WTC11 (cell line): ENCODE measurements around the gene ARHGEF9. TPM values are rescaled to one million over a fixed set of nuclear protein-coding genes. Genes with fewer than 3 reads are reported as not detected.

Experiments used
- ATAC-seq: fragments of 200-7000 bp; cut with Tn5 transposase; 2 replicates; pipeline ENCODE4 v1.10.0; 2021; ENCODE audit warnings: mild to moderate bottlenecking, moderate library complexity
- CTCF ChIA-PET: fragments of 300-600 bp; sonication (Branson Sonifier 250); formaldehyde crosslinking; loops from one replicate; lab custom pipeline; 2021; ENCODE audit warnings: antibody characterized with exemption; lab: Charles Lee
- POLR2A ChIA-PET: fragments of 350-600 bp; sonication (Branson Sonifier 250); formaldehyde crosslinking; loops from one replicate; lab custom pipeline; 2021; ENCODE audit warnings: antibody characterized with exemption; lab: Charles Lee
- DNase-seq: peaks from one replicate; pipeline ENCODE4 v3.0.0; 2021; ENCODE audit warnings: low spot score
- H3K27ac Mint-ChIP-seq: 2 replicates; pipeline ENCODE4 v1.8.0; 2021; ENCODE audit warnings: mixed read lengths
- H3K27me3 Mint-ChIP-seq: 2 replicates; pipeline ENCODE4 v1.8.0; 2021; ENCODE audit warnings: low read depth, mild to moderate bottlenecking, moderate library complexity, mixed read lengths
- H3K36me3 Mint-ChIP-seq: 2 replicates; pipeline ENCODE4 v1.8.0; 2021; ENCODE audit warnings: mixed read lengths
- H3K4me1 Mint-ChIP-seq: 2 replicates; pipeline ENCODE4 v1.8.0; 2022; ENCODE audit warnings: mixed read lengths
- H3K4me3 Mint-ChIP-seq: 2 replicates; pipeline ENCODE4 v1.8.0; 2021; ENCODE audit warnings: mild to moderate bottlenecking, moderate library complexity, mixed read lengths
- H3K9me3 Mint-ChIP-seq: 2 replicates; pipeline ENCODE4 v1.8.0; 2021; ENCODE audit warnings: mixed read lengths
- ATF2 ChIP-seq: sonication (generic); formaldehyde crosslinking; IDR thresholded peaks from 2 replicates; pipeline ENCODE4 v1.8.1; 2022; ENCODE audit warnings: low read depth, missing genetic modification reagents, borderline replicate concordance
- CDX4 ChIP-seq: fragments of 250-450 bp; sonication (Bioruptor Pico); IDR thresholded peaks from 2 replicates; pipeline ENCODE4 v1.9.0; 2021; ENCODE audit warnings: moderate library complexity, mild to moderate bottlenecking, inconsistent platforms, borderline replicate concordance
- CREM ChIP-seq: sonication (generic); formaldehyde crosslinking; IDR thresholded peaks from 2 replicates; pipeline ENCODE4 v1.8.1; 2022; ENCODE audit warnings: mild to moderate bottlenecking, missing genetic modification reagents, moderate library complexity
- CTCF ChIP-seq: fragments of 200-600 bp; IDR thresholded peaks from 2 replicates; pipeline ENCODE4 v1.8.0; 2022; ENCODE audit warnings: antibody characterized with exemption
- E2F4 ChIP-seq: sonication (generic); formaldehyde crosslinking; IDR thresholded peaks from 2 replicates; pipeline ENCODE4 v1.8.1; 2022; ENCODE audit warnings: low read depth, mild to moderate bottlenecking, moderate library complexity, missing genetic modification reagents, borderline replicate concordance
- ERG ChIP-seq: fragments of 250-450 bp; sonication (Bioruptor Pico); IDR thresholded peaks from 2 replicates; pipeline ENCODE4 v1.8.0; 2021; ENCODE audit warnings: mild to moderate bottlenecking
- ESRRA ChIP-seq: sonication (generic); formaldehyde crosslinking; IDR thresholded peaks from 2 replicates; pipeline ENCODE4 v1.8.1; 2022; ENCODE audit warnings: mild to moderate bottlenecking, missing genetic modification reagents, borderline replicate concordance
- ETV6 ChIP-seq: sonication (generic); formaldehyde crosslinking; IDR thresholded peaks from 2 replicates; pipeline ENCODE4 v1.8.1; 2022; ENCODE audit warnings: mild to moderate bottlenecking, missing genetic modification reagents
- FOXJ3 ChIP-seq: sonication (generic); formaldehyde crosslinking; IDR thresholded peaks from 2 replicates; pipeline ENCODE4 v1.9.0; 2021; ENCODE audit warnings: missing genetic modification reagents, mild to moderate bottlenecking, borderline replicate concordance
- FOXP1 ChIP-seq: sonication (generic); formaldehyde crosslinking; IDR thresholded peaks from 2 replicates; pipeline ENCODE4 v1.8.0; 2022; ENCODE audit warnings: missing genetic modification reagents, mild to moderate bottlenecking, moderate library complexity, borderline replicate concordance
- GABPB1 ChIP-seq: sonication (generic); formaldehyde crosslinking; IDR thresholded peaks from 2 replicates; pipeline ENCODE4 v1.8.1; 2023; ENCODE audit warnings: mild to moderate bottlenecking, missing genetic modification reagents
- IRF1 ChIP-seq: sonication (generic); formaldehyde crosslinking; IDR thresholded peaks from 2 replicates; pipeline ENCODE4 v1.8.0; 2023; ENCODE audit warnings: missing genetic modification reagents
- JUN ChIP-seq: sonication (generic); formaldehyde crosslinking; IDR thresholded peaks from 2 replicates; pipeline ENCODE4 v1.8.0; 2023; ENCODE audit warnings: mild to moderate bottlenecking, missing genetic modification reagents
- KAT7 ChIP-seq: sonication (generic); formaldehyde crosslinking; IDR thresholded peaks from 2 replicates; pipeline ENCODE4 v1.8.1; 2023; ENCODE audit warnings: missing genetic modification reagents, mild to moderate bottlenecking, borderline replicate concordance
- MYBL2 ChIP-seq: sonication (generic); formaldehyde crosslinking; IDR thresholded peaks from 2 replicates; pipeline ENCODE4 v1.8.1; 2023; ENCODE audit warnings: mild to moderate bottlenecking, moderate library complexity, missing genetic modification reagents
- PREB ChIP-seq: sonication (generic); formaldehyde crosslinking; IDR thresholded peaks from 2 replicates; pipeline ENCODE4 v1.8.1; 2022; ENCODE audit warnings: mild to moderate bottlenecking, missing genetic modification reagents, moderate library complexity, borderline replicate concordance
- RORB ChIP-seq: fragments of 250-450 bp; sonication (Bioruptor Pico); IDR thresholded peaks from 2 replicates; pipeline ENCODE4 v1.9.0; 2021; ENCODE audit warnings: mild to moderate bottlenecking
- SOX15 ChIP-seq: fragments of 250-450 bp; sonication (Bioruptor Pico); IDR thresholded peaks from 2 replicates; pipeline ENCODE4 v1.9.0; 2021; ENCODE audit warnings: mild to moderate bottlenecking
- TCF7 ChIP-seq: sonication (generic); formaldehyde crosslinking; IDR thresholded peaks from 2 replicates; pipeline ENCODE4 v1.8.0; 2022; ENCODE audit warnings: mild to moderate bottlenecking, low read depth, missing genetic modification reagents, moderate library complexity
- USF2 ChIP-seq: sonication (generic); formaldehyde crosslinking; IDR thresholded peaks from 2 replicates; pipeline ENCODE4 v1.8.1; 2023; ENCODE audit warnings: mild to moderate bottlenecking, missing genetic modification reagents, moderate library complexity
- ZBTB21 ChIP-seq: sonication (generic); formaldehyde crosslinking; IDR thresholded peaks from 2 replicates; pipeline ENCODE4 v1.8.1; 2023; ENCODE audit warnings: mild to moderate bottlenecking, missing genetic modification reagents, borderline replicate concordance
- ZBTB43 ChIP-seq: sonication (generic); formaldehyde crosslinking; IDR thresholded peaks from 2 replicates; pipeline ENCODE4 v1.8.1; 2023; ENCODE audit warnings: mild to moderate bottlenecking, missing genetic modification reagents
- ZNF138 ChIP-seq: sonication (generic); formaldehyde crosslinking; conservative IDR thresholded peaks from 2 replicates; pipeline ENCODE4 v1.8.1; 2022; ENCODE audit warnings: mild to moderate bottlenecking, moderate library complexity, missing genetic modification reagents
- ZNF219 ChIP-seq: sonication (generic); formaldehyde crosslinking; IDR thresholded peaks from 2 replicates; pipeline ENCODE4 v1.8.0; 2023; ENCODE audit warnings: missing genetic modification reagents, mild to moderate bottlenecking, borderline replicate concordance
- total RNA-seq: library from RNA; stranded (reverse); gene quantifications from 3 replicates; pipeline ENCODE4 v1.2.3, GENCODE V29; 2021

Gene ARHGEF9
- total RNA-seq, 1 experiment from 2014 or later: 32.1 TPM

- Mint-ChIP-seq H3K27ac (no peak overlapping the region), H3K9me3 (peaks cover 17% of the 10 kb centered on the region), H3K4me1 (peaks cover 3% of the 10 kb centered on the region; the same call in 1 of the 2 replicates), H3K4me3 (no peak overlapping the region), H3K36me3 (peaks cover 21% of the 10 kb centered on the region), H3K27me3 (no peaks in the 10 kb centered on the region)
- ChIA-PET POLR2A (no interaction called here), CTCF (interaction anchor here (0.6 to 1.8 kb wide), 10 partner anchors 14 to 790 kb away, joined by 3 to 6 read pairs (median 4); no protein-coding TSS in a partner anchor)
- ATAC-seq (peak; percentile 83), DNase-seq (peak; percentile 13)
- TF ChIP-seq ZNF219 (no peak), E2F4 (CRISPR knock-in tag) (no peak), MYBL2 (no peak), PREB (no peak), ESRRA (CRISPR knock-in tag) (no peak), JUN (CRISPR knock-in tag) (no peak), CREM (no peak), FOXP1 (CRISPR knock-in tag) (no peak), KAT7 (CRISPR knock-in tag) (no peak), ZBTB21 (CRISPR knock-in tag) (no peak), GABPB1 (no peak), CTCF (no peak; the same call in 1 of the 2 replicates), ETV6 (no peak)
These were observed 97.9 kb downstream of the ARHGEF9 start for GRCh38 chrX:63686878-63687714.

GRCh38 chrX:63680423-63680822 lies 104.6 kb downstream of the ARHGEF9 start:
- ChIA-PET CTCF (no interaction called here), POLR2A (no interaction called here)
- Mint-ChIP-seq H3K27me3 (no peaks in the 10 kb centered on the region; the same call in 1 of the 2 replicates), H3K27ac (no peak overlapping the region), H3K9me3 (peaks cover 10% of the 10 kb centered on the region; the same call in 1 of the 2 replicates), H3K4me1 (peaks cover 3% of the 10 kb centered on the region; the same call in 1 of the 2 replicates), H3K4me3 (no peak overlapping the region), H3K36me3 (peaks cover 29% of the 10 kb centered on the region)
- ATAC-seq (no peak), DNase-seq (no peak)
- TF ChIP-seq ATF2 (CRISPR knock-in tag): no peak
- no peak for TF ChIP-seq ERG (CRISPR knock-in tag)
- TF ChIP-seq SOX15 (CRISPR knock-in tag): no peak
- TF ChIP-seq IRF1 (CRISPR knock-in tag): no peak
- no peak for TF ChIP-seq RORB (CRISPR knock-in tag)
- TF ChIP-seq ZNF138: no peak
- TF ChIP-seq ZBTB43 (CRISPR knock-in tag): no peak
- no peak for TF ChIP-seq CDX4
- TF ChIP-seq FOXJ3 (CRISPR knock-in tag): no peak
- no peak for TF ChIP-seq TCF7 (CRISPR knock-in tag)
- no peak for TF ChIP-seq ETV6
- no peak for TF ChIP-seq USF2 (CRISPR knock-in tag)
